Measurements from ENCODE around the gene U2AF2. TPM values are rescaled to one million over a fixed set of nuclear protein-coding genes. Genes with fewer than 3 reads are reported as not detected.
A peak's percentile ranks its signal among the peaks of the same experiment; 100 is the strongest.

Gene U2AF2
- total RNA-seq, 2 experiments from 2014 or later: 239 to 281 TPM

- H3K4me1 Mint-ChIP-seq: peaks cover 14% of the 10 kb centered on the region
- ChIA-PET POLR2A (no interaction called here), CTCF (interaction anchor here (0.5 to 1.0 kb wide), 4 partner anchors 12 to 142 kb away, joined by 3 to 5 read pairs (median 4); no protein-coding TSS in a partner anchor)
- H3K4me3 Mint-ChIP-seq: no peak overlapping the region
- no peaks in the 10 kb centered on the region for H3K27me3 Mint-ChIP-seq
- H3K9me3 Mint-ChIP-seq: no peaks in the 10 kb centered on the region
- peaks cover 50% of the 10 kb centered on the region for H3K36me3 Mint-ChIP-seq (ENCODE audit: low read depth)
- DNase-seq: no peak
- no peak overlapping the region for H3K27ac Mint-ChIP-seq
Measured at GRCh38 chr19:55668603-55669348, 13.9 kb downstream of the U2AF2 start.

DNA sequence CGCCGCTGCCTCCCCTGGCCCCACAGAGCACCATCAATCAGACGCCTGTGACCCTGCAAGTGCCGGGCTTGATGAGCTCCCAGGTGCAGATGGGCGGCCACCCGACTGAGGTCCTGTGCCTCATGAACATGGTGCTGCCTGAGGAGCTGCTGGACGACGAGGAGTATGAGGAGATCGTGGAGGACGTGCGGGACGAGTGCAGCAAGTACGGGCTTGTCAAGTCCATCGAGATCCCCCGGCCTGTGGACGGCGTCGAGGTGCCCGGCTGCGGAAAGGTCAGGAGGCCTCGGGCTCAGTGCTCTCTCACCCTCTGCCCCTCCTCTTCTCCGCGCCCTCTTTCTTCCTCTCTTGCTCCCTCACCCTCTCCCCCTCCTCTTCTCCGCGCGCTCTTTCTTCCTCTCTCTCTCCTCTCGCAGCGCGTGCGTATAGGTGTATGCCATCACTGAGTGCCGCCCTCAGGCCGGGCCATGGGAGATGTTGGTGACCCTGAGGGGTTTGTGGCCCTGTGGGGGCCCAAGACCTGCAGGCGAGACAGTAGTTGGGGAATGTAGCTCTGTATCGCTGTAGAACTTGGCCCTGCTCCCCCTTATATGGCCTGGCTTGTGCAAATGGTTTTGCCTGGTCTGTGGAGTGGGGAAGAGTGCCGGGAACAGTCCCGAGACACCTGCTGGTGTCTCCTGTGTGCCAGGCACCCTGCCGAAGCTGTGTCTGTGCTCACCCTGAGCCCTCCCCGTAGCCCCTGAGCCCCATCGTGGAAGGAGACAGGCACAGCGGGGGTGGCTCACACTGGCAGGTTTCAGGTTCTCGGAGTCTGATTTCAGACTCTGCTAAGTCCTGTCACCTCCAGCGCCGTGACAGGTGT is 14.8 kb downstream of the U2AF2 start:
- Mint-ChIP-seq H3K4me1 (peaks cover 18% of the 10 kb centered on the region), H3K27ac (peak overlapping the region; percentile 36), H3K27me3 (no peaks in the 10 kb centered on the region), H3K9me3 (no peaks in the 10 kb centered on the region), H3K36me3 (ENCODE audit: low read depth) (peaks cover 46% of the 10 kb centered on the region), H3K4me3 (no peak overlapping the region)
- ChIA-PET CTCF (interaction anchor here (0.5 to 1.0 kb wide), 2 partner anchors 13 to 16 kb away, joined by 3 to 5 read pairs; no protein-coding TSS in a partner anchor), POLR2A (no interaction called here)
- no peak for DNase-seq

- Mint-ChIP-seq H3K27ac (no peak overlapping the region), H3K4me1 (peaks cover 19% of the 10 kb centered on the region), H3K4me3 (no peak overlapping the region), H3K9me3 (no peaks in the 10 kb centered on the region), H3K36me3 (ENCODE audit: low read depth) (peaks cover 43% of the 10 kb centered on the region), H3K27me3 (no peaks in the 10 kb centered on the region)
- CTCF ChIA-PET: interaction anchor here (1.0 to 1.2 kb wide), 2 partner anchors 12 to 13 kb away, joined by 3 to 4 read pairs; no protein-coding TSS in a partner anchor
- DNase-seq: no peak
- POLR2A ChIA-PET: no interaction called here
Measured at GRCh38 chr19:55670280-55671053, 15.6 kb downstream of the U2AF2 start.

DNA sequence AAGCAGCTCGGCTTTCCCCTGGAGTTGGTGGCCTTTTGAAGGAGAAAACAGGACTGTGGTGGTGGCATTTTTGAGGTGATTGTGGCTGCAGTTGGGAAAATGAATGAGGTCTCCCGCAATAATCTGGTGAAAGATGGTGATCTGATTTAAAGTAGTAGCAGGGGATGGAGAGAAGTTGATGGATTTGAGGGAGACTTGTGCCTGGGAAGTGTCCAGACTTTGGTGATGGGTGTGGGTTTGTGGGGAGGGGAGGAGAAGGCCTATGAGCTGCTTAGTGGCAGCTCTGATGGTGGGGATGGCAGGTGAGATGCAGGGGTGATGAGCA is 16.2 kb downstream of the U2AF2 start:
- H3K27ac Mint-ChIP-seq: no peak overlapping the region
- H3K4me1 Mint-ChIP-seq: peaks cover 22% of the 10 kb centered on the region
- CTCF ChIA-PET: interaction anchor here (0.5 to 1.3 kb wide), 6 partner anchors 11 to 669 kb away, joined by 3 to 6 read pairs (median 4); partner anchors contain the start of gene U2AF2
- no peaks in the 10 kb centered on the region for H3K9me3 Mint-ChIP-seq
- DNase-seq: no peak
- H3K4me3 Mint-ChIP-seq: no peak overlapping the region
- H3K27me3 Mint-ChIP-seq: no peaks in the 10 kb centered on the region
- POLR2A ChIA-PET: no interaction called here
- peaks cover 40% of the 10 kb centered on the region for H3K36me3 Mint-ChIP-seq (ENCODE audit: low read depth)

DNA sequence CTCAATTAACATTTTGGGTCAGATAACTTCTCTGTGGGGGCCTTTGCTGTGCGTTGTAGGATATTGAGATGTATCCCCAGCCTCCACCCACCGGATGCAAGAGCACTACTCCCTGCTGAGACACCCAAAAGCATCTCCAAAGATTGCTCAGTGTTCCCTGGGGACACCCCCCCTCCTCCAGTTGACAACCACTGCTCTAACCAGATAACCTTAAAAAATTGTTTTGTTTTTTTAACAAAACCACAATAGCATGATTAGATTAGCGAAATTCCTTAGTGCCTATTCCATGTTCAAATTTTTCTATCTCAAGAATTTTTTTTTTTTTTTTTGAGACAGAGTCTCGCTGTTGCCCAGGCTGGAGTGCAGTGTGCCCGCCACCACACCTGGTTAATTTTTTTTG is 17.6 kb downstream of the U2AF2 start:
- Mint-ChIP-seq H3K9me3 (no peaks in the 10 kb centered on the region), H3K36me3 (ENCODE audit: low read depth) (peaks cover 41% of the 10 kb centered on the region), H3K4me1 (peaks cover 36% of the 10 kb centered on the region), H3K27ac (no peak overlapping the region), H3K27me3 (no peaks in the 10 kb centered on the region), H3K4me3 (no peak overlapping the region)
- CTCF ChIA-PET: interaction anchor here (1.3 to 1.5 kb wide), 2 partner anchors 14 to 18 kb away, joined by 4 read pairs; no protein-coding TSS in a partner anchor
- POLR2A ChIA-PET: interaction anchor here (0.7 kb wide), 1 partner anchor 18 kb away, joined by 3 read pairs; the partner anchor contains the start of gene U2AF2
- no peak for DNase-seq

DNA sequence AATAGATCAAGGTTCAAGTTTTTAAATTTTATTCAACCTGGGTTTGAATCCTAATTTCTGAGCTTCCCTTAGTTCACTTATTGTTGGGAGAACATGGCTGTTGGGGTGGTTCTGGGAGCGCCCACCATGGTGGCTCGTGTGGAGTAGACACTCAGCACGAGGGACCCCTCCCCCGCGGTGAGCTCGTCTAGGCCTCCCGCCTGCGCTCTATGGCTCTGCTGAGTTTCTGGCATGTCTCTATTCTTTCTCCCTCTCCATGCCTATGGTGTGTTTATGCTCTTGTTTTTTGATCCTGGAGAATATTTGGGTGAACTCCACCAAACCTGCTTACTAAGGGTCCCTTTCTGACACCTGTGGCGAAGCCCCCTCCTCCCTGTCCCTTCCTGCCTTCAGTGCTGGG is 18.6 kb downstream of the U2AF2 start:
- Mint-ChIP-seq H3K9me3 (no peaks in the 10 kb centered on the region), H3K4me1 (peaks cover 44% of the 10 kb centered on the region), H3K4me3 (no peak overlapping the region), H3K27me3 (no peaks in the 10 kb centered on the region), H3K36me3 (ENCODE audit: low read depth) (peaks cover 46% of the 10 kb centered on the region), H3K27ac (peak overlapping the region; percentile 23)
- ChIA-PET POLR2A (no interaction called here), CTCF (interaction anchor here (0.6 to 1.5 kb wide), 2 partner anchors 19 to 21 kb away, joined by 3 to 4 read pairs; no protein-coding TSS in a partner anchor)
- no peak for DNase-seq

- H3K36me3 Mint-ChIP-seq (ENCODE audit: low read depth): peaks cover 48% of the 10 kb centered on the region
- H3K9me3 Mint-ChIP-seq: no peaks in the 10 kb centered on the region
- peak overlapping the region; percentile 23 for H3K27ac Mint-ChIP-seq
- CTCF ChIA-PET: interaction anchor here (0.6 kb wide), 1 partner anchor 21 kb away, joined by 3 read pairs; no protein-coding TSS in a partner anchor
- H3K27me3 Mint-ChIP-seq: no peaks in the 10 kb centered on the region
- peaks cover 47% of the 10 kb centered on the region for H3K4me1 Mint-ChIP-seq
- no peak overlapping the region for H3K4me3 Mint-ChIP-seq
- DNase-seq: no peak
- POLR2A ChIA-PET: no interaction called here
Measured at GRCh38 chr19:55673889-55674288, 19.1 kb downstream of the U2AF2 start.

DNA sequence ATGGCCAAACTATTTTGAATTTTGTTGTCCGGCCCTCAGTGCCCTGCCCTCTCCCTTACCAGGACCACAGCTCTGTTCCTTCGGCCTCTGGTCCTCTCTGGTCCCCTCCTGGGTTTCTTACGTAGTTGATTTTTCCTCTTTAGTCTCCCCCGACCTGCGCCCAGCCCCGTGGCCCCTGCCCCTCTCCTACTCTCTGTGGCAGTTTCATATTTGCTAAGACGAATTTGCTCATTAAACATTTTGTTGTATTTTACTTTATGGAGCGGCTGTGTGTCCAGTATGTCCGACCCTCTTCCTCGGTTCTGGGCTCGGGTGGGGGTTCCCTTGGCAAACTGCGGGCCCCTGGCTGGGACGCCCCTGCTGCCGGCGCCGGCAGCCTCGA is 19.6 kb downstream of the U2AF2 start:
- ChIA-PET CTCF (no interaction called here), POLR2A (no interaction called here)
- H3K27me3 Mint-ChIP-seq: no peaks in the 10 kb centered on the region
- no peak for DNase-seq
- peaks cover 51% of the 10 kb centered on the region for H3K4me1 Mint-ChIP-seq
- H3K9me3 Mint-ChIP-seq: no peaks in the 10 kb centered on the region
- H3K4me3 Mint-ChIP-seq: peak overlapping the region; percentile 61
- H3K36me3 Mint-ChIP-seq (ENCODE audit: low read depth): peaks cover 44% of the 10 kb centered on the region
- H3K27ac Mint-ChIP-seq: peak overlapping the region; percentile 83

DNA sequence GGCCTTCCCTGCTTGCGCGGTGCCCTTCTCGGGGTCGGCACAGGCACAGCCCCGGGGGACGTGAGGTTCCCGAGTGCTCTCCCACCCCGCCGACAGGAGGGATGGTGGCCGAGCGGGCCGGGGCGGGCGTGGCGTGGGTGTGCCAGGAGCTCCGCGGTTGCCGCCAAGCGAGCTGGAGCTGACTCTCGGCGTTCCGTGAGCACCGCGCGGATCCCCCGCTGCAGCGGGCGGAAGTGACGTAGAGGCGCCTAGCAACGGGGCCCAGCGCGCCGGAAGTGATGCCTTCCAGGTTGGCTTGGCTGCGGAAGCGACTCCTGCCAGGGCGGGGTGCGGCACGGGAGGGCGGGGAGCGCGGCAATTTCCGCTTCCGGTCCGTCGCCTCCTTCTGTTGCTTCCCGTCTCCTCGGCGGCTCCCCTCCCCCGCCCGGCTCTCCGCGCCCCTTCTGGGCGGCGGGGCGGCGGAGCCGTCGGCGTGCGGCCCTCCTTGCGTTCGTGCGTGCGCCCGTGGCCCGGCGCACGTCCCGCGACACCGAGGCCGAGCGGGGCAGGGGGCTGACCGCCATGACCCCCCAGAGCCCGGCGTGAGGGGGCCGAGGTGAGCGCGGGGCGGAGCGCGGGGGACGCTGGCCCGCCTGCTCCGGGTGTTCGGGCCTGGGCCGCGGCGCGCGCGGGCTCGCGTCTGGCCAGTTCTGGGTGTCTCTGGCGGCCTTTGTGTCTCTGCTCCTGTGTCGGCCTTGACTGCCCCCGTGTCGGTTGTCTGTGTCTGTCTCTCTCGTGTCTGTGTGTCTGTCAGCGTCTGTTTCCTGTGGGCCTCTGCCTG is 20.2 kb downstream of the U2AF2 start, which contains the start of gene EPN1:
EPN1 (plus strand) TSS at position 386 of the 820 bp plus-strand sequence. CDS start 3,402 bp downstream, outside the sequence.
- H3K36me3 Mint-ChIP-seq (ENCODE audit: low read depth): peaks cover 45% of the 10 kb centered on the region
- POLR2A ChIA-PET: no interaction called here
- no peaks in the 10 kb centered on the region for H3K9me3 Mint-ChIP-seq
- peak within 1 kb of the TSS; percentile 90 for H3K27ac Mint-ChIP-seq
- H3K27me3 Mint-ChIP-seq: no peaks in the 10 kb centered on the region
- CTCF ChIA-PET: interaction anchor here (0.8 kb wide), 1 partner anchor 17 kb away, joined by 3 read pairs; no protein-coding TSS in a partner anchor
- H3K4me1 Mint-ChIP-seq: peaks cover 57% of the 10 kb centered on the region
- H3K4me3 Mint-ChIP-seq: peak within 1 kb of the TSS; percentile 94
- peak; percentile 98 for DNase-seq

- H3K9me3 Mint-ChIP-seq: no peaks in the 10 kb centered on the region
- H3K27ac Mint-ChIP-seq: peak overlapping the region; percentile 90
- CTCF ChIA-PET: interaction anchor here (0.8 kb wide), 1 partner anchor 18 kb away, joined by 3 read pairs; no protein-coding TSS in a partner anchor
- peaks cover 38% of the 10 kb centered on the region for H3K36me3 Mint-ChIP-seq (ENCODE audit: low read depth)
- POLR2A ChIA-PET: no interaction called here
- no peak for DNase-seq
- H3K4me1 Mint-ChIP-seq: peaks cover 56% of the 10 kb centered on the region
- peak overlapping the region; percentile 94 for H3K4me3 Mint-ChIP-seq
- H3K27me3 Mint-ChIP-seq: no peaks in the 10 kb centered on the region
Measured at GRCh38 chr19:55675661-55676354, 21.0 kb downstream of the U2AF2 start.

GRCh38 chr19:55676383-55676782 is 21.5 kb downstream of the U2AF2 start:
- peaks cover 33% of the 10 kb centered on the region for H3K36me3 Mint-ChIP-seq (ENCODE audit: low read depth)
- H3K4me3 Mint-ChIP-seq: peak overlapping the region; percentile 94
- no peak for DNase-seq
- ChIA-PET POLR2A (no interaction called here), CTCF (interaction anchor here (0.8 kb wide), 1 partner anchor 19 kb away, joined by 3 read pairs; no protein-coding TSS in a partner anchor)
- no peaks in the 10 kb centered on the region for H3K27me3 Mint-ChIP-seq
- peaks cover 53% of the 10 kb centered on the region for H3K4me1 Mint-ChIP-seq
- H3K27ac Mint-ChIP-seq: peak overlapping the region; percentile 61
- H3K9me3 Mint-ChIP-seq: no peaks in the 10 kb centered on the region

All from activated CD4-positive, alpha-beta T cell treated with anti-CD3 and anti-CD28 coated beads, Interleukin-2, amount 10 ng/mL, durations not matched to agents 7 days and 5 days (primary cell).